Trophoblast cell (in vitro differentiated cells and primary cell): Measurements from ENCODE around the gene CAND1.

Source experiments
- DNase-seq, 2 donors: peaks; one replicate each; pipeline ENCODE4 v3.0.0-alpha.2; 2016
- H2AFZ ChIP-seq: 2 replicates; pipeline ENCODE4 v1.6.1; 2013; ENCODE audit warnings: low read length, moderate library complexity, mild to moderate bottlenecking; ENCODE audit not compliant: insufficient read depth, poor library complexity
- H2AK5ac ChIP-seq: 2 replicates; pipeline ENCODE4 v1.6.1; 2013; ENCODE audit warnings: mild to moderate bottlenecking, low read length
- H2BK120ac ChIP-seq: 2 replicates; pipeline ENCODE4 v1.6.1; 2013; ENCODE audit warnings: low read length, mild to moderate bottlenecking, moderate library complexity; ENCODE audit not compliant: insufficient read depth, poor library complexity
- H2BK12ac ChIP-seq: 2 replicates; pipeline ENCODE4 v1.6.1; 2013; ENCODE audit warnings: mild to moderate bottlenecking, low read length, moderate library complexity
- H2BK5ac ChIP-seq: 2 replicates; pipeline ENCODE4 v1.6.1; 2013; ENCODE audit warnings: low read length, low read depth, moderate library complexity, mild to moderate bottlenecking; ENCODE audit not compliant: poor library complexity
- H3K14ac ChIP-seq: 2 replicates; pipeline ENCODE4 v1.6.1; 2013; ENCODE audit warnings: mild to moderate bottlenecking, low read length
- H3K18ac ChIP-seq: 2 replicates; pipeline ENCODE4 v1.6.1; 2013; ENCODE audit warnings: mild to moderate bottlenecking, low read length
- H3K23ac ChIP-seq: 2 replicates; pipeline ENCODE4 v1.6.1; 2013; ENCODE audit warnings: low read length
- H3K27ac ChIP-seq: 2 replicates; pipeline ENCODE4 v1.5.1; 2013; ENCODE audit warnings: low read depth, mild to moderate bottlenecking, inconsistent platforms, low read length, moderate library complexity
- H3K27me3 ChIP-seq: 2 replicates; pipeline ENCODE4 v1.6.1; 2013; ENCODE audit warnings: inconsistent platforms, mild to moderate bottlenecking, low read length, moderate library complexity; ENCODE audit not compliant: insufficient read depth
- H3K36me3 ChIP-seq, 2 experiments: 1 replicate in 1 of 2; 2 replicates in 1 of 2; pipeline ENCODE4 v1.6.1; 2013; ENCODE audit warnings: low read length in 2 of 2, mild to moderate bottlenecking in 2 of 2, moderate library complexity in 1 of 2; ENCODE audit not compliant: insufficient read depth in 2 of 2, control insufficient read depth in 1 of 2
- H3K4ac ChIP-seq: 2 replicates; pipeline ENCODE4 v1.6.1; 2013; ENCODE audit warnings: low read depth, mild to moderate bottlenecking, low read length, moderate library complexity
- H3K4me1 ChIP-seq, 2 experiments: 1 replicate in 1 of 2; 2 replicates in 1 of 2; pipeline ENCODE4 v1.6.1; 2013; ENCODE audit warnings: low read length in 2 of 2, mild to moderate bottlenecking in 2 of 2, moderate library complexity in 1 of 2; ENCODE audit not compliant: insufficient read depth in 2 of 2, control insufficient read depth in 1 of 2
- H3K4me2 ChIP-seq: 2 replicates; pipeline ENCODE4 v1.6.1; 2013; ENCODE audit warnings: inconsistent platforms, mild to moderate bottlenecking, low read length, moderate library complexity
- H3K4me3 ChIP-seq: 2 replicates; pipeline ENCODE4 v1.5.1; 2013; ENCODE audit warnings: mild to moderate bottlenecking, low read depth, low read length, inconsistent platforms
- H3K79me1 ChIP-seq: one replicate; pipeline ENCODE4 v1.6.1; 2013; ENCODE audit warnings: low read length
- H3K79me2 ChIP-seq: 2 replicates; pipeline ENCODE4 v1.6.1; 2013; ENCODE audit warnings: low read length, mild to moderate bottlenecking; ENCODE audit not compliant: control insufficient read depth, insufficient read depth, poor library complexity
- H3K9ac ChIP-seq: 2 replicates; pipeline ENCODE4 v1.6.1; 2013; ENCODE audit warnings: mild to moderate bottlenecking, low read length
- H3K9me3 ChIP-seq: 2 replicates; pipeline ENCODE4 v1.6.1; 2013; ENCODE audit warnings: low read depth, mild to moderate bottlenecking, control low read depth, inconsistent platforms, low read length; ENCODE audit not compliant: insufficient read depth
- H4K12ac ChIP-seq: 2 replicates; pipeline ENCODE4 v1.6.1; 2013; ENCODE audit warnings: low read depth, mild to moderate bottlenecking, low read length, moderate library complexity
- H4K8ac ChIP-seq: 2 replicates; pipeline ENCODE4 v1.6.1; 2013; ENCODE audit warnings: low read depth, mild to moderate bottlenecking, low read length, moderate library complexity
- H4K91ac ChIP-seq: one replicate; pipeline ENCODE4 v1.6.1; 2013; ENCODE audit warnings: low read depth, mild to moderate bottlenecking, low read length, moderate library complexity
- WGBS: extraction: QIAGEN DNeasy Blood & Tissue Kit; methylation state at CpG from one replicate; pipeline ENCODE4 v1.1.7; 2013; ENCODE audit warnings: missing lambda C conversion rate; ENCODE audit not compliant: insufficient read length, insufficient coverage; ENCODE audit errors: extremely low coverage; 5-methylcytosine and 5-hydroxymethylcytosine counted together

CAND1 gene

DNA sequence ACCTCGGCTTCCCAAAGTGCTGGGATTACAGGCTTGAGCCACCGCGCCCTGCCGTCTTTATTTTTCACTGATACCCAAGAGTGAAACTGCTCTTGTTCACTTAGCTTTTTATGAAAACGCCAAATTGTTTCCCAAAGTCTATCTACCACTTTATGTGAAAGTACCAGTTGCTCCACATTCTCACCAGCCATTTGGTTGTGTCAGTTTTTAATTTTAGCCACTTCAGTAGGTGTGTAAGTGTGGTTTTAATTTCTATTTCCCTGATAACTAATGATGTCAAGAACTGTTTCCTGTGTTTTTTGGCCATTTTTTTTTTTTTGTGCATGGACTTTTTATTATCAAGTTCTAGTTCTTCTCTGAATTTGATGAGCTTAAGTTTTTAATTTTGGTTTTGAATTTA lies 17.1 kb downstream of the CAND1 start:
- no peak overlapping the region for H3K4me2 ChIP-seq
- H3K14ac ChIP-seq = no peak overlapping the region
- peaks cover 2% of the 10 kb centered on the region for H3K79me2 ChIP-seq
- H4K91ac ChIP-seq = no peak overlapping the region
- DNase-seq = no peak
- no peak overlapping the region for H3K4me3 ChIP-seq
- no peak overlapping the region for H2BK5ac ChIP-seq
- H3K27ac ChIP-seq = no peak overlapping the region
- H2BK120ac ChIP-seq = no peak overlapping the region
- H2AFZ ChIP-seq = no peak overlapping the region
- H3K79me1 ChIP-seq = no peaks in the 10 kb centered on the region
- WGBS = no CpG with 5 or more reads among the region's 5 CpGs
- H3K36me3 ChIP-seq = peaks cover 13 to 16% of the 10 kb centered on the region in 2 experiments
- no peaks in the 10 kb centered on the region for H3K9me3 ChIP-seq
- H3K4ac ChIP-seq = no peak overlapping the region
- no peak overlapping the region for H2BK12ac ChIP-seq
- no peak overlapping the region for H3K18ac ChIP-seq
- H3K23ac ChIP-seq = no peak overlapping the region
- H3K27me3 ChIP-seq = no peaks in the 10 kb centered on the region
- H2AK5ac ChIP-seq = no peak overlapping the region
- H4K12ac ChIP-seq = no peak overlapping the region
- no peak overlapping the region for H4K8ac ChIP-seq
- H3K4me1 ChIP-seq = no peaks in the 10 kb centered on the region
- no peak overlapping the region for H3K9ac ChIP-seq

DNA sequence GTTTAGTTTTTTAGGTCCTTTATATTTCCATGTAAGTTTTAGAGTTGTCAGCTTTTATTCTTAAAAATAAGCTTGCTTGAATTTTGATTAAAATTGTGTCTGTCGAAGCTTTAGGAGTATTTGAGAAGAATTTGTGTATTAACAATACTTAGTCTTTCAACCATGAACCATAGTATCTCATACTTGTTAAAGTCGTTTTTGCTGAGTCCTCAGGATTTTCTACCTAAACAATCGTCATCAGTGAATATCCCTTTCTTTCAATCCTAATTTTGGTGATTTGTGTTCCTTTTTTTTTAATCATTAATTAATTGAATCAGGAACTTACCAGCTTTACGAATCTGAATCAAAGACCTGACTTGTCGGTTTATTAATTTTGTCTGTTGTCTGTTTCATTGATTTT lies 18.2 kb downstream of the CAND1 start:
- H3K79me1 ChIP-seq = no peaks in the 10 kb centered on the region
- H4K12ac ChIP-seq = no peak overlapping the region
- H2BK120ac ChIP-seq = no peak overlapping the region
- H3K14ac ChIP-seq = no peak overlapping the region
- no peak overlapping the region for H3K9ac ChIP-seq
- H3K27me3 ChIP-seq = no peaks in the 10 kb centered on the region
- no peak overlapping the region for H4K8ac ChIP-seq
- no peak overlapping the region for H3K4me2 ChIP-seq
- no peak overlapping the region for H3K23ac ChIP-seq
- no peak overlapping the region for H2BK5ac ChIP-seq
- H3K4ac ChIP-seq = no peak overlapping the region
- H2AFZ ChIP-seq = no peak overlapping the region
- no peaks in the 10 kb centered on the region for H3K4me1 ChIP-seq
- DNase-seq = no peak
- H3K27ac ChIP-seq = no peak overlapping the region
- no peaks in the 10 kb centered on the region for H3K9me3 ChIP-seq
- peaks cover 2% of the 10 kb centered on the region for H3K79me2 ChIP-seq
- H3K4me3 ChIP-seq = no peak overlapping the region
- H2AK5ac ChIP-seq = no peak overlapping the region
- no peak overlapping the region for H3K18ac ChIP-seq
- peaks cover 13 to 15% of the 10 kb centered on the region in 2 experiments for H3K36me3 ChIP-seq
- no peak overlapping the region for H2BK12ac ChIP-seq
- H4K91ac ChIP-seq = no peak overlapping the region
- no CpG with 5 or more reads among the region's 5 CpGs for WGBS

DNA sequence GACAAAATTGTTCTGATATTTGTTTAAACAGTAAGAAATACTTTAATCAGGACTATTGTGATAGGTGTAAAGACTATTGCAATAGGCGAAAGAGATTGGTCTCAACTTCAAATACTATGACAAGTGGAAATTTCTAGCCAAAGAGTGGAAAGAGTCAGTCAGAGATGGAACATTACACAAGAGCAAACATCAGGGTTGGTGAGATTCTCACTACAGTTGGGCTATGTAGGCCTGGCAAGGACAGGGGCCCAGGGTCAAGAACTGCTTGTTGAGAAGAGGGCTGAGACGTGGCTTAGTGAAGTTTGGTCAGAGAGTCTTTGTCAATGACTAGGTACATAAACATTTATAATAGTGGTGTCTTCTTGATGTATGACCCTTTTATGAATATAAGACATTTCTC lies 19.4 kb downstream of the CAND1 start:
- DNase-seq = peak in 1 of 2 donors; percentile 4
- H3K4ac ChIP-seq = peak overlapping the region; percentile 33
- H3K9ac ChIP-seq = no peak overlapping the region
- no CpG with 5 or more reads among the region's 2 CpGs for WGBS
- H4K12ac ChIP-seq = no peak overlapping the region
- H3K4me1 ChIP-seq = no peaks in the 10 kb centered on the region
- H3K27me3 ChIP-seq = no peaks in the 10 kb centered on the region
- H2BK120ac ChIP-seq = no peak overlapping the region
- no peak overlapping the region for H3K4me3 ChIP-seq
- H3K23ac ChIP-seq = no peak overlapping the region
- H3K79me2 ChIP-seq = peaks cover 2% of the 10 kb centered on the region
- H3K18ac ChIP-seq = no peak overlapping the region
- peaks cover 10 to 11% of the 10 kb centered on the region in 2 experiments for H3K36me3 ChIP-seq
- H2BK12ac ChIP-seq = no peak overlapping the region
- no peak overlapping the region for H4K91ac ChIP-seq
- H3K14ac ChIP-seq = no peak overlapping the region
- H3K9me3 ChIP-seq = no peaks in the 10 kb centered on the region
- H2BK5ac ChIP-seq = no peak overlapping the region
- H4K8ac ChIP-seq = no peak overlapping the region
- H2AK5ac ChIP-seq = no peak overlapping the region
- no peak overlapping the region for H3K27ac ChIP-seq
- H2AFZ ChIP-seq = no peak overlapping the region
- H3K4me2 ChIP-seq = no peak overlapping the region
- no peaks in the 10 kb centered on the region for H3K79me1 ChIP-seq

DNA sequence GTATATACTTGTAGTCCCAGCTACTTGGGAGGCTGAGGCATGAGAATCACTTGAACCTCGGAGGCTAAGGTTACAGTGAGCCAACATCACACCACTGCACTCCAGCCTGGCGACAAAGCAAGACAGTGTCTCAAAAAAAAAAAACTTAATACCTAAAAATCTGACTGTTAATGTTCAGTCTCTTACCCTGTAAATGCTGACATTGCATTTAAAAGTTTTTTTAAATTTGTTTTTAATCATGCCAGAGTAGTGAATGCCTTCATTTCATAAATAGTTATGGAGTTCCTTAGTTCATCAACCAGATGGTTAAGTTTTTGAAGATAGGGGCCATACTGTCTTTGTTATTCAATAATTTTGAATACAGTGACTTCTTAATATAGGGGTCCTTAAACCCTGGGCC lies 21.2 kb downstream of the CAND1 start:
- H2AK5ac ChIP-seq = no peak overlapping the region
- no peak overlapping the region for H4K12ac ChIP-seq
- H2AFZ ChIP-seq = no peak overlapping the region
- H3K9me3 ChIP-seq = no peaks in the 10 kb centered on the region
- WGBS = no CpG with 5 or more reads among the region's 2 CpGs
- no peaks in the 10 kb centered on the region for H3K27me3 ChIP-seq
- no peak overlapping the region for H2BK12ac ChIP-seq
- H3K79me1 ChIP-seq = no peaks in the 10 kb centered on the region
- H3K27ac ChIP-seq = no peak overlapping the region
- no peak for DNase-seq
- no peak overlapping the region for H3K4me3 ChIP-seq
- H3K36me3 ChIP-seq = peaks cover 8% of the 10 kb centered on the region in 2 experiments
- no peak overlapping the region for H3K18ac ChIP-seq
- H4K91ac ChIP-seq = no peak overlapping the region
- no peaks in the 10 kb centered on the region for H3K4me1 ChIP-seq
- no peak overlapping the region for H2BK5ac ChIP-seq
- H3K14ac ChIP-seq = no peak overlapping the region
- peaks cover 2% of the 10 kb centered on the region for H3K79me2 ChIP-seq
- H3K9ac ChIP-seq = no peak overlapping the region
- no peak overlapping the region for H3K4ac ChIP-seq
- no peak overlapping the region for H3K4me2 ChIP-seq
- H3K23ac ChIP-seq = no peak overlapping the region
- H4K8ac ChIP-seq = no peak overlapping the region
- H2BK120ac ChIP-seq = no peak overlapping the region
